CD14-positive monocyte (primary cell): ENCODE data around the gene TMTC1. TPM values are rescaled to one million over a fixed set of nuclear protein-coding genes. Genes with fewer than 3 reads are reported as not detected.
A peak's percentile ranks its signal among the peaks of the same experiment; 100 is the strongest.

ENCODE experiments used
- DNase-seq, 3 donors: peaks; one replicate each; pipeline ENCODE4 v3.0.0-alpha.2; 2011 to 2022
- H2AFZ ChIP-seq: 2 replicates; pipeline ENCODE4 v1.6.0; 2012; ENCODE audit warnings: mild to moderate bottlenecking, low read depth, low read length, inconsistent platforms; ENCODE audit not compliant: insufficient read depth, poor library complexity, severe bottlenecking
- H3K27ac ChIP-seq, 2 donors: 1 replicate in 1 of 2; 2 replicates in 1 of 2; pipeline ENCODE4 v1.5.1; 2012 to 2013; ENCODE audit warnings: low read length in 2 of 2, control low read depth in 1 of 2, inconsistent platforms in 1 of 2, low read depth in 1 of 2, mild to moderate bottlenecking in 1 of 2
- H3K27me3 ChIP-seq, 2 donors: one replicate each; pipeline versions ENCODE4 v1.6.0 to v1.6.1; 2011 to 2013; ENCODE audit warnings: low read length in 2 of 2; ENCODE audit not compliant: control insufficient read depth in 2 of 2, insufficient read depth in 2 of 2
- H3K36me3 ChIP-seq, 2 donors: replicated peaks in 1 of 2; 1 replicate in 1 of 2; 2 replicates in 1 of 2; pipeline versions ENCODE4 v1.5.1 to v1.6.1; 2012 to 2013; ENCODE audit warnings: low read length in 2 of 2, control low read depth in 1 of 2, inconsistent platforms in 1 of 2, mild to moderate bottlenecking in 1 of 2; ENCODE audit not compliant: insufficient read depth in 2 of 2, control insufficient read depth in 1 of 2
- H3K4me1 ChIP-seq, 2 donors: 1 replicate in 1 of 2; 2 replicates in 1 of 2; pipeline versions ENCODE4 v1.5.1 to v1.6.1; 2012 to 2013; ENCODE audit warnings: low read length in 2 of 2, control low read depth in 1 of 2, inconsistent platforms in 1 of 2, mild to moderate bottlenecking in 1 of 2, moderate library complexity in 1 of 2; ENCODE audit not compliant: insufficient read depth in 2 of 2, control insufficient read depth in 1 of 2
- H3K4me2 ChIP-seq: replicated peaks from 2 replicates; pipeline ENCODE3; 2012; ENCODE audit warnings: low read length, moderate library complexity, mild to moderate bottlenecking; ENCODE audit not compliant: poor library complexity, severe bottlenecking; ENCODE audit errors: extremely low read depth
- H3K4me3 ChIP-seq, 3 experiments: fragments of 200-600 bp in 1 of 3; sonication (generic) in 1 of 3; replicated peaks in 1 of 3; 1 replicate in 2 of 3; 2 replicates in 1 of 3; pipeline ENCODE4 v1.5.1; 2011 to 2013; ENCODE audit warnings: low read length in 3 of 3, mild to moderate bottlenecking in 3 of 3, control low read depth in 2 of 3, low read depth in 2 of 3, inconsistent platforms in 1 of 3, moderate library complexity in 1 of 3
- H3K79me2 ChIP-seq: 2 replicates; pipeline ENCODE4 v1.6.0; 2012; ENCODE audit warnings: mild to moderate bottlenecking, control low read depth, inconsistent platforms, low read length, moderate library complexity; ENCODE audit not compliant: insufficient read depth
- H3K9ac ChIP-seq: 2 replicates; pipeline ENCODE4 v1.6.0; 2017; ENCODE audit warnings: low read length, mild to moderate bottlenecking; ENCODE audit not compliant: insufficient read depth, poor library complexity, severe bottlenecking
- H3K9me3 ChIP-seq, 2 donors: replicated peaks in 1 of 2; 1 replicate in 1 of 2; 2 replicates in 1 of 2; pipeline versions ENCODE4 v1.5.1 to v1.6.1; 2012 to 2013; ENCODE audit warnings: low read length in 2 of 2, control low read depth in 1 of 2; ENCODE audit not compliant: control insufficient read depth in 1 of 2, insufficient read depth in 1 of 2
- H4K20me1 ChIP-seq: 2 replicates; pipeline ENCODE4 v1.6.0; 2012; ENCODE audit warnings: mild to moderate bottlenecking, low read length, control low read depth, moderate library complexity; ENCODE audit not compliant: insufficient read depth
- H3K27ac Mint-ChIP-seq, 7 donors: one replicate each; pipeline ENCODE4 v1.8.0; 2020; ENCODE audit warnings: mild to moderate bottlenecking in 7 of 7, mixed read lengths in 7 of 7, moderate library complexity in 6 of 7, inconsistent platforms in 2 of 7
- H3K27me3 Mint-ChIP-seq, 3 donors: one replicate each; pipeline ENCODE4 v1.8.0; 2021 to 2022; ENCODE audit warnings: low read depth in 3 of 3, mild to moderate bottlenecking in 3 of 3, mixed read lengths in 3 of 3, moderate library complexity in 3 of 3, inconsistent platforms in 1 of 3
- H3K36me3 Mint-ChIP-seq, 2 donors: one replicate each; pipeline ENCODE4 v1.8.0; 2020; ENCODE audit warnings: mixed read lengths in 2 of 2, inconsistent platforms in 1 of 2, mild to moderate bottlenecking in 1 of 2
- H3K4me1 Mint-ChIP-seq: one replicate; pipeline ENCODE4 v1.8.0; 2020; ENCODE audit warnings: mild to moderate bottlenecking, mixed read lengths
- H3K4me3 Mint-ChIP-seq, 2 donors: one replicate each; pipeline ENCODE4 v1.8.0; 2020; ENCODE audit warnings: mild to moderate bottlenecking in 2 of 2, mixed read lengths in 2 of 2, moderate library complexity in 1 of 2
- H3K9me3 Mint-ChIP-seq, 7 donors: one replicate each; pipeline ENCODE4 v1.8.0; 2020 to 2022; ENCODE audit warnings: mixed read lengths in 7 of 7, mild to moderate bottlenecking in 6 of 7, moderate library complexity in 6 of 7, inconsistent platforms in 2 of 7
- WGBS: methylation state at CpG from one replicate; pipeline ENCODE4 v1.1.5; 2013; ENCODE audit warnings: missing lambda C conversion rate; ENCODE audit not compliant: insufficient coverage; 5-methylcytosine and 5-hydroxymethylcytosine counted together
- intact Hi-C, 2 donors: fragments of 100-400 bp; cut with micrococcal nuclease; formaldehyde crosslinking; loops; one replicate each; pipeline versions ENCODE4 v1.15.0 to v1.15.1; 2023
- polyA plus RNA-seq, 3 donors: library from polyadenylated mRNA; depleted of rRNA in 1 of 3; unstranded in 2 of 3; stranded (reverse) in 1 of 3; fragments of 300-500 nt in 2 of 3; fragments of >200 nt in 1 of 3; fragmentation: Illumina TruSeq in 2 of 3; gene quantifications; 1 replicate in 2 of 3; 2 replicates in 1 of 3; pipeline ENCODE4 v1.2.3, GENCODE V29; 2012 to 2021
- TF ChIP-seq, protein P1 (sequence below): fragments of 200-600 bp; IDR thresholded peaks from one replicate; pipeline ENCODE4 v1.8.0; 2022; ENCODE audit warnings: antibody characterized with exemption, mild to moderate bottlenecking

TMTC1 gene
- polyA plus RNA-seq, 3 donors: 0.57 to 5.6 (median 2.1) TPM

GRCh38 chr12:29508949-29509348, 274.8 kb downstream of the TMTC1 start:
- H3K4me1 Mint-ChIP-seq: no peaks in the 10 kb centered on the region
- no peak overlapping the region for H3K4me3 ChIP-seq
- H3K36me3 ChIP-seq: no peaks in the 10 kb centered on the region
- no peak overlapping the region for H3K4me3 Mint-ChIP-seq
- H3K27me3 Mint-ChIP-seq: peaks cover 0 to 8% (median 0%) of the 10 kb centered on the region in 3 donors
- intact Hi-C loops: no loop called here
- peaks cover 2 to 44% of the 10 kb centered on the region in 2 donors for H3K36me3 Mint-ChIP-seq
- H3K79me2 ChIP-seq: no peaks in the 10 kb centered on the region
- no peak overlapping the region for H3K27ac Mint-ChIP-seq
- H3K27ac ChIP-seq: no peak overlapping the region
- no peak overlapping the region for H3K9ac ChIP-seq
- H3K4me2 ChIP-seq: no peak overlapping the region
- no peaks in the 10 kb centered on the region for H3K9me3 ChIP-seq
- H3K27me3 ChIP-seq: peaks cover 2 to 4% of the 10 kb centered on the region in 2 donors
- H3K4me1 ChIP-seq: no peaks in the 10 kb centered on the region
- no peak for DNase-seq
- H4K20me1 ChIP-seq: no peaks in the 10 kb centered on the region
- H3K9me3 Mint-ChIP-seq: no peaks in the 10 kb centered on the region
- no CpG with 5 or more reads among the region's 2 CpGs for WGBS
- TF ChIP-seq, protein P1, sequence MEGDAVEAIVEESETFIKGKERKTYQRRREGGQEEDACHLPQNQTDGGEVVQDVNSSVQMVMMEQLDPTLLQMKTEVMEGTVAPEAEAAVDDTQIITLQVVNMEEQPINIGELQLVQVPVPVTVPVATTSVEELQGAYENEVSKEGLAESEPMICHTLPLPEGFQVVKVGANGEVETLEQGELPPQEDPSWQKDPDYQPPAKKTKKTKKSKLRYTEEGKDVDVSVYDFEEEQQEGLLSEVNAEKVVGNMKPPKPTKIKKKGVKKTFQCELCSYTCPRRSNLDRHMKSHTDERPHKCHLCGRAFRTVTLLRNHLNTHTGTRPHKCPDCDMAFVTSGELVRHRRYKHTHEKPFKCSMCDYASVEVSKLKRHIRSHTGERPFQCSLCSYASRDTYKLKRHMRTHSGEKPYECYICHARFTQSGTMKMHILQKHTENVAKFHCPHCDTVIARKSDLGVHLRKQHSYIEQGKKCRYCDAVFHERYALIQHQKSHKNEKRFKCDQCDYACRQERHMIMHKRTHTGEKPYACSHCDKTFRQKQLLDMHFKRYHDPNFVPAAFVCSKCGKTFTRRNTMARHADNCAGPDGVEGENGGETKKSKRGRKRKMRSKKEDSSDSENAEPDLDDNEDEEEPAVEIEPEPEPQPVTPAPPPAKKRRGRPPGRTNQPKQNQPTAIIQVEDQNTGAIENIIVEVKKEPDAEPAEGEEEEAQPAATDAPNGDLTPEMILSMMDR: no peak
- H2AFZ ChIP-seq: no peak overlapping the region

DNA sequence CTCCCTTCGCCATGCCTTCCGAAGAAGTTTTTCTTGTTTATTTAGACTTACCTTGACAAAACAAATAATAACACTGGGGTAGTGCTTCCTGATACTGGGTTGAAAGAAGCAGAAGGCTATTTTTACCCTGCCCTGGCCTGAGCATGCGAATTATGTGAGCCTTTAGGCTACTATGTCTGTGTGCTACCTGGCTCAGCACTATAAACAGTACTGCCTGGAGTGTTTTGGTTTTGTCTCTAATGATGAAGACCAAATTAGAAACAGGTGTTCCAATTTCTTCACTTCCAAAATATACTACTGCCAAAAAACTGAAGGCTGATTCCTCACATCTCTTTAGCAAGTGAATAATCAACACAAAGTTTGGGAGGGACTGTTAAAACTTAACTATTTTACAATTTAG, 278.6 kb downstream of the TMTC1 start:
- intact Hi-C loops: no loop called here
- Mint-ChIP-seq H3K27me3 (peaks cover 0 to 10% (median 0%) of the 10 kb centered on the region in 3 donors), H3K36me3 (peaks cover 2 to 36% of the 10 kb centered on the region in 2 donors), H3K4me1 (peaks cover 9% of the 10 kb centered on the region), H3K27ac (peak overlapping the region in 1 of 7 donors; percentile 28), H3K9me3 (no peaks in the 10 kb centered on the region), H3K4me3 (peak overlapping the region in 1 of 2 donors; percentile 21)
- H3K9me3 ChIP-seq: no peaks in the 10 kb centered on the region
- no peaks in the 10 kb centered on the region for H3K36me3 ChIP-seq
- no peak overlapping the region for H3K4me2 ChIP-seq
- WGBS: 100% methylated on average over 1 of the region's 3 CpGs
- DNase-seq: no peak
- no peak overlapping the region for H3K27ac ChIP-seq
- TF ChIP-seq, protein P1: no peak
- no peak overlapping the region for H3K4me3 ChIP-seq
- no peak overlapping the region for H2AFZ ChIP-seq
- H3K27me3 ChIP-seq: peaks cover 2 to 4% of the 10 kb centered on the region in 2 donors
- H4K20me1 ChIP-seq: no peaks in the 10 kb centered on the region
- H3K79me2 ChIP-seq: no peaks in the 10 kb centered on the region
- no peaks in the 10 kb centered on the region for H3K4me1 ChIP-seq
- no peak overlapping the region for H3K9ac ChIP-seq
